ENCODE measurements around the gene PCMT1. TPM values are rescaled to one million over a fixed set of nuclear protein-coding genes. Genes with fewer than 3 reads are reported as not detected.

Gene PCMT1
- total and polyA plus RNA-seq, 9 donors: 48.1 to 71.8 (median 54.7) TPM

DNA sequence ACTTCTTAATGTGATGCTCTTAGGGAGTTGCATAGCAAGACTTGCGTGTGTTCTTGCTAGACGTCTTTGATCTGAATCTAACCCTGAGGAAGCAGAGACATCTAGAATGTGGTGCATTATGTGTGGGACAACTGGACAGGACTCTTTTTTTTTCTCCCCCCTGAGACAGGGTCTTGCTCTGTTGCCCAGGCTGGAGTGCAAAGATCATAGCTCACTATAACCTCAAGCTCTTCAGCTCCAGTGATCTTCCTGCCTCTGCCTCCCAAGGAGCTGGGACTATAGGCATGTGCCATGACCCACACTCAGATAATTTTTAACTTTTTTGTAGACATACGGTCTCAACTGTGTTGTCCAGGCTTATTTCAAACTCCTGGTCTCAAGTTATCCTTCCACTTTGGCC is 34.0 kb downstream of the PCMT1 start:
- Histone ChIP-seq H3K4me3 (no peak overlapping the region), H3K4me1 (ENCODE audit: insufficient read depth) (no peaks in the 10 kb centered on the region), H3K36me3 (no peaks in the 10 kb centered on the region), H3K9me3 (no peaks in the 10 kb centered on the region), H3K27ac (no peak overlapping the region), H3K27me3 (no peaks in the 10 kb centered on the region)
- 91 to 96% (median 91%) methylated on average over 3 of the region's 3 CpGs for WGBS, 3 donors
- TF ChIP-seq EP300 (IDR thresholded peaks at IDR 0.05) (no peak), POLR2A (IDR thresholded peaks at IDR 0.05) (no peak), CTCF (IDR thresholded peaks at IDR 0.05) (no peak)
- intact Hi-C loops (cut with DNase I): no loop called here
- DNase-seq: no peak

- no peak for TF ChIP-seq EP300 (IDR thresholded peaks at IDR 0.05)
- no peak for TF ChIP-seq POLR2A (IDR thresholded peaks at IDR 0.05)
- no peak for TF ChIP-seq CTCF (IDR thresholded peaks at IDR 0.05)
- no peak for DNase-seq
- Histone ChIP-seq H3K27me3 (no peaks in the 10 kb centered on the region), H3K9me3 (no peaks in the 10 kb centered on the region), H3K36me3 (no peaks in the 10 kb centered on the region), H3K4me3 (no peak overlapping the region), H3K27ac (no peak overlapping the region), H3K4me1 (ENCODE audit: insufficient read depth) (no peaks in the 10 kb centered on the region)
- intact Hi-C loops (cut with DNase I): no loop called here
- WGBS, 3 donors: 82 to 88% (median 82%) methylated on average over 4 of the region's 4 CpGs
Measured at GRCh38 chr6:149806127-149806526, 56.6 kb downstream of the PCMT1 start.

- Histone ChIP-seq H3K4me3 (no peak overlapping the region), H3K27me3 (no peaks in the 10 kb centered on the region), H3K36me3 (no peaks in the 10 kb centered on the region), H3K4me1 (ENCODE audit: insufficient read depth) (no peaks in the 10 kb centered on the region), H3K27ac (no peak overlapping the region), H3K9me3 (no peaks in the 10 kb centered on the region)
- 84 to 90% (median 88%) methylated on average over 2 of the region's 2 CpGs for WGBS, 3 donors
- TF ChIP-seq EP300 (IDR thresholded peaks at IDR 0.05): no peak
- no peak for TF ChIP-seq POLR2A (IDR thresholded peaks at IDR 0.05)
- TF ChIP-seq CTCF (IDR thresholded peaks at IDR 0.05): no peak
- no peak for DNase-seq
- intact Hi-C loops (cut with DNase I): no loop called here
Measured at GRCh38 chr6:149809798-149810197, 60.3 kb downstream of the PCMT1 start.

- WGBS, 3 donors: 92 to 98% (median 96%) methylated on average over 3 of the region's 3 CpGs
- TF ChIP-seq CTCF (IDR thresholded peaks at IDR 0.05): no peak
- TF ChIP-seq POLR2A (IDR thresholded peaks at IDR 0.05): no peak
- TF ChIP-seq EP300 (IDR thresholded peaks at IDR 0.05): no peak
- Histone ChIP-seq H3K9me3 (no peaks in the 10 kb centered on the region), H3K27me3 (no peaks in the 10 kb centered on the region), H3K36me3 (no peaks in the 10 kb centered on the region), H3K4me1 (ENCODE audit: insufficient read depth) (no peaks in the 10 kb centered on the region), H3K27ac (no peak overlapping the region), H3K4me3 (no peak overlapping the region)
- intact Hi-C loops (cut with DNase I): no loop called here
- DNase-seq: no peak
Measured at GRCh38 chr6:149813351-149813750, 63.8 kb downstream of the PCMT1 start.

DNA sequence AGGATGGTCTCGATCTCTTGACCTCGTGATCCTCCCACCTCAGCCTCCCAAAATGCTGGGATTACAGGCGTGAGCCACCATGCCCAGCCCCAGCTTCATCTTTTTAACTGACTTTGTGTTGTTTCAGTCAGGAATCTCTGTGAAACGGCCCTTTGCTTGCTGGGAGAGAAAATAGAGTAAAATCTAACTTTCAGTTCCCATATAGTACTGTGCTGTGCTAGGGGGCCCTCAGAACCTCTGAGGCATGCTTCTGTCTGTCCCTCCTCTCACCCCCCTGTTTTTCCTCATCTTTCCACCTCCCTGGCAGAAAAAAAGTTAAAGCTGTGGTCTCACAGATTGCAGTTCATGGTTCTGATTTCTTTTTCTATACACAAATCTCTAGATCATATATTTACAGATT is 66.2 kb downstream of the PCMT1 start:
- no peak for TF ChIP-seq EP300 (IDR thresholded peaks at IDR 0.05)
- no peak for TF ChIP-seq CTCF (IDR thresholded peaks at IDR 0.05)
- TF ChIP-seq POLR2A (IDR thresholded peaks at IDR 0.05): no peak
- no peaks in the 10 kb centered on the region for H3K36me3 ChIP-seq
- no peaks in the 10 kb centered on the region for H3K9me3 ChIP-seq
- intact Hi-C loops (cut with DNase I): no loop called here
- no peak for DNase-seq
- WGBS, 3 donors: 94 to 99% (median 95%) methylated on average over 4 of the region's 4 CpGs
- no peaks in the 10 kb centered on the region for H3K27me3 ChIP-seq
- no peak overlapping the region for H3K4me3 ChIP-seq
- H3K4me1 ChIP-seq (ENCODE audit: insufficient read depth): no peaks in the 10 kb centered on the region
- H3K27ac ChIP-seq: no peak overlapping the region

All from ovary (tissue), 9 donors.